Measurements from ENCODE around the gene GPX4. TPM values are rescaled to one million over a fixed set of nuclear protein-coding genes. Genes with fewer than 3 reads are reported as not detected.

Gene GPX4
- total and polyA plus RNA-seq, 10 donors: 138 to 562 (median 247) TPM

- H3K4me3 ChIP-seq: peak overlapping the region in 2 of 8 donors; percentile 40 to 66
- no peaks in the 10 kb centered on the region for H3K9me3 ChIP-seq
- peaks cover 0 to 91% (median 52%) of the 10 kb centered on the region in 6 donors for H3K36me3 ChIP-seq
- peaks cover 66 to 100% (median 97%) of the 10 kb centered on the region in 6 donors for H3K4me1 ChIP-seq
- peaks cover 0 to 15% (median 0%) of the 10 kb centered on the region in 7 donors for H3K27me3 ChIP-seq (replicated peaks in 1 of 7)
- 82 to 94% (median 89%) methylated on average over 15 to 30 of the region's 30 CpGs for WGBS, 5 donors
- DNase-seq: no peak
- H3K27ac ChIP-seq: peak overlapping the region in 5 of 8 donors; percentile 22 to 97 (median 88)
- TF ChIP-seq POLR2A (IDR thresholded peaks at IDR 0.05): no peak
- TF ChIP-seq CTCF (IDR thresholded peaks at IDR 0.05 in 8 of 11, conservative IDR thresholded peaks at IDR 0.05 in 3 of 11): no peak
- peak in 1 of 3 donors; percentile 55 for TF ChIP-seq POLR2AphosphoS5 (IDR thresholded peaks at IDR 0.05)
- intact Hi-C loops (cut with DNase I; ENCODE audit: low total_unique reads): loop anchor here (10.0 kb wide), 1 partner anchor 49 kb away; the partner anchor contains the start of genes CNN2, RNU6-2 and TMEM259
These were observed 30.5 kb upstream of the GPX4 start for GRCh38 chr19:1073063-1073955.

GRCh38 chr19:1073956-1074517 lies 29.8 kb upstream of the GPX4 start:
- H3K4me3 ChIP-seq: peak overlapping the region in 7 of 8 donors; percentile 10 to 66 (median 38)
- WGBS, 5 donors: 42 to 67% (median 63%) methylated on average over 14 to 28 of the region's 28 CpGs
- peak; percentile 83 for DNase-seq
- peaks cover 0 to 15% (median 0%) of the 10 kb centered on the region in 7 donors for H3K27me3 ChIP-seq (replicated peaks in 1 of 7)
- H3K9me3 ChIP-seq: no peaks in the 10 kb centered on the region
- H3K27ac ChIP-seq: peak overlapping the region; percentile 58 to 97 (median 81)
- TF ChIP-seq POLR2AphosphoS5 (IDR thresholded peaks at IDR 0.05) (peak in 1 of 3 donors; percentile 61), CTCF (IDR thresholded peaks at IDR 0.05 in 8 of 11, conservative IDR thresholded peaks at IDR 0.05 in 3 of 11) (no peak)
- H3K36me3 ChIP-seq: peaks cover 0 to 93% (median 54%) of the 10 kb centered on the region in 6 donors
- intact Hi-C loops (cut with DNase I; ENCODE audit: low total_unique reads): loop anchor here (10.0 kb wide), 1 partner anchor 49 kb away; the partner anchor contains the start of genes CNN2, RNU6-2 and TMEM259
- peaks cover 60 to 100% (median 95%) of the 10 kb centered on the region in 6 donors for H3K4me1 ChIP-seq

GRCh38 chr19:1074544-1075283 lies 29.1 kb upstream of the GPX4 start:
- Histone ChIP-seq H3K4me3 (peak overlapping the region; percentile 10 to 66 (median 37)), H3K27me3 (replicated peaks in 1 of 7) (peaks cover 0 to 15% (median 0%) of the 10 kb centered on the region in 7 donors), H3K27ac (peak overlapping the region; percentile 58 to 97 (median 81)), H3K36me3 (peaks cover 0 to 94% (median 61%) of the 10 kb centered on the region in 6 donors), H3K9me3 (no peaks in the 10 kb centered on the region), H3K4me1 (peaks cover 55 to 100% (median 92%) of the 10 kb centered on the region in 6 donors)
- intact Hi-C loops (cut with DNase I; ENCODE audit: low total_unique reads): loop anchor here (10.0 kb wide), 1 partner anchor 50 kb away; the partner anchor contains the start of genes CNN2, RNU6-2 and TMEM259
- peak; percentile 53 to 79 (median 66) for TF ChIP-seq POLR2AphosphoS5 (IDR thresholded peaks at IDR 0.05)
- no peak for TF ChIP-seq CTCF (IDR thresholded peaks at IDR 0.05 in 8 of 11, conservative IDR thresholded peaks at IDR 0.05 in 3 of 11)
- TF ChIP-seq POLR2A (IDR thresholded peaks at IDR 0.05): no peak
- peak; percentile 99 for DNase-seq
- WGBS, 5 donors: 2 to 14% (median 10%) methylated on average over 17 to 54 of the region's 54 CpGs

Measured in spleen (tissue), 11 donors.